HG03159 (cell line): ENCODE results near the gene CRYBA4.

Source experiments
- ATAC-seq: cut with Tn5 transposase; IDR thresholded peaks from one replicate; pipeline ENCODE4 v1.9.1; 2021; ENCODE audit warnings: mild to moderate bottlenecking, moderate library complexity; ENCODE audit not compliant: unreplicated experiment

The CRYBA4 gene

DNA sequence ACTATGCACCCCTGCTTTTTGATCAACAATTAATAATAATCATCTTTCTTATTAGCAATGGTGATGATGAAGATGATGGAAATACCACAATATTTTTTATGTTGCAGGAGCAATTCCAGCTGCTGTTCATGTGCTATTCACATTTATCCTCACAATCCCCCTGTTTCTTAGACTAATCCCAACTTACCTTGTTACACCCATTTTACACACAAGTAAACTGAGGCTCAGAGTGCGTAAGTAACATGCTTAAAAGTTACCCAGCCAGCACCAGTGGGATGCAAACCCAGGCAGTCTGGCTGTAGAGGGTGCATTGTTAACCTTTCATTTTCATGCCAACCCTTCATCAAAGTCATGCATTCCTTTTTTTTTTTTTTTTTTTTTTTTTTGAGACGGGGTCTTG lies 1.6 kb upstream of the CRYBA4 start:
- no peak for ATAC-seq

DNA sequence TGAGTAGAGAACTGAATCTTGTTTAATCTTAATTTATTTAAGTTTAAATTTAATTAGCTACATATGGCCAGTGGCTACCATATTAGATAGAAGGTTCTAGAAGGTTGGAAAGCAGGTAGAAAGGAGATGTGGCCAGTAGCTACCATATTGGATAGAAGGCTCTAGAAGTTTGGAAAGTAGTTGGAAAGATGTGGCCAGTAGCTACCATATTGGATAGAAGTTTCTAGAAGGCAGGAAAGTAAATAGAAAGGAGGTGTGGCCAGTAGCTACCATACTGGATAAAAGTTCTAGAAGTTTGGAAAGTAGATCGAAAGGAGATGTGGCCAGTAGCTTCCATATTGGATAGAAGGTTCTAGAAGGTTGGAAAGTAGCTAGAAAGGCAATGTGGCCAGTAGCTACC lies 2.2 kb downstream of the CRYBA4 start:
- ATAC-seq: no peak

DNA sequence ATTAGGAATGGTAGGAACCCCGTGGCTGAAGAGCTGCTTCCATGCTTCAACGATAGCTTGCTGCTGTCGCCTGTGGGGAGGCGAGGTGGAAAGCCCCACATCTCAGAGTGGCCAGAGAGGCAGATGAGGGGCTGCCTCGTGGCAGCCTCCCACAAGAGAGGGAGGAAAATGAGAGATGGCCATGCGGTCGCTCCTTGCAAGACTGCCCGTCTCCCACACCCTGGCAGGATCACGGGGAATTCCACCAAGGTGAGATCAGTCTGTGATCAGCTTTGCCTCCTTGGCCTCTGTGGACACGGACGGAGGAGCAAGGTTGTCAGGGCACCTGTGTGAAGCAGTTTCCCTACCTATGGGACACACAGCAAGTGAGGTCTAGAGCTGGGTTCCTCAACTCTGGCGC lies 3.0 kb downstream of the CRYBA4 start:
- ATAC-seq: no peak

DNA sequence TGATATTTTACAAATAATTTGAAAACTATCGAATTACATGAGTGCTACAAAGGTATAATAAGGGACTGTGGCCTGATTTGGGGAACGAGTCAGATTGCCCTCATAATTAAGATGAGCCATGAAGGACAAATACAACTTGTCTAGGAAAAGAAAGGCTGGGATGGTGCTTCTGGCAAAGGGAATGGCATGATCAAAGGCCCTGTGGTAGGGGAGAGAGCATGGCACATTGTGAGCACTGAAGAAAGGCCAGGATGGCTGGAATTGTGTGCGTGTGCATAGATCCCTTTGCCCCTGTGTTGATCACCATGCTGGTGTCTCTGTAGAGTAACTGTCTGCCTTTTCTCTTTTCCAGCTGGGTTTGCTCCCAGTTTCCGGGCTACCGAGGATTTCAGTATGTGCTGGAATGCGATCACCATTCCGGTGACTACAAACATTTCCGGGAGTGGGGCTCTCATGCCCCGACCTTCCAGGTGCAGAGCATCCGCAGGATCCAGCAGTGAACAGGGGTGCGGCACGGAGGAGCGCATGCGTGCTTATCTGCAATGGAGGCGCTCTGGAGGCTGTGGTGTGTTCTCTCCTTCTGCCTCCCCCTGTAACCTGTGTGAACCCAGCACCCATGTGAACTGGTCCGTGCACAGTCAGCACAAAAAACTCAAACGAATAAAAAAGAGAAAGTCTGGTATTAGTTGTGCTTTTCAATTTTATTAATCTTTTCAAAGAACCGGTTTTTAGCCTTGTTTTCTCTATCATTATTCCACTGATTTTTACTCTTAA lies 8.4 kb downstream of the CRYBA4 start:
- no peak for ATAC-seq

DNA sequence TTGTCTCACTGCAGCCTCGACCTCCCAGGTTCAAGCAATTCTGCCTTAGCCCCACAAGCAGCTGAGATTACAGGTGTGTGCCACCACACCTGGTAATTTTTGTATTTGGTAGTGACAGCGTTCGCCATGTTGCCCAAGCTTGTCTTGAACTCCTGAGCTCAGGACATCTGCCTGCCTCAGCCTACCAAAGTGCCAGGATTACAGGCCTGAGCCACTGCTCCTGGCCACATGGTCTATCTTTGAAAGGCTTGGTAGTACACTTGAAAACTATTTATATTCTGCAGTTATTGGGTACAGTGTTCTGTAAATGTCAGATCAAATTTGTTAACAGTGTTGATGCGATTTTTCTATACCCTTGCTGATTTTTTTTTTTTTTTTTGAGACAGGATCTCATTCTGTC lies 9.5 kb downstream of the CRYBA4 start:
- no peak for ATAC-seq

DNA sequence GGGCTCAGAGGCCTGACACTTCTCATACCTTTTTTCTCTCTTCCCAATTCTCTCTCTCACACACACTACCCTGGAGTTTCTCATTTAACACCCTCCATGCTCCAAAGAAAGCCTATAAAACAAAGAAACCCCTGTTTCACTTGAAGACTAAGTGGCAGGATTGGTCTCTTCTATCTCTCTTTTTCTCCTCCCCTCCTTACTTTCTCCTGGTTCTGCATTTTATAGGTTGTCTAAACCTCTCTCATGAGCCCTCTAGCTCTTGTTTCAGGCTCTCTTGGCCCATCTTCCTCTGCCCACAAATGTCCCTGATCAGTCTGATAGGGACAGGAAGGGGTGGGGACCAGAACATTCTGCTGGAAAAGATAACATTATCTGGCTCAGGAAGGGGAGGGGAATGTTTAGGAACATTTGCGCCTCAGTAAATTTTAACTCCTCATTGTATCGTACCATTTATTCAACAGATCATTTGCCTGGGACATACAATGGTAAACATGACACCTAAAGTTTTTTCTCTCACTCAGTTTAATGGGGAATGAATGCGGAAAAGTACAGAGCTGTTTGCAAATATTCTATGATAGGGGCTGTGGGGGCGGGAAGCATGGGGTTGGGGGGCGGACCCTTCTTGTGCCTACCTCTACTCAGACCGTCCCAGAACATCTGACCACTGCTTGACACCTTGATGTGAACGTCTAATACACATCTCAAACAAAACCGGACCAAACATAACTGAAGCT lies 10.8 kb downstream of the CRYBA4 start:
- no peak for ATAC-seq

DNA sequence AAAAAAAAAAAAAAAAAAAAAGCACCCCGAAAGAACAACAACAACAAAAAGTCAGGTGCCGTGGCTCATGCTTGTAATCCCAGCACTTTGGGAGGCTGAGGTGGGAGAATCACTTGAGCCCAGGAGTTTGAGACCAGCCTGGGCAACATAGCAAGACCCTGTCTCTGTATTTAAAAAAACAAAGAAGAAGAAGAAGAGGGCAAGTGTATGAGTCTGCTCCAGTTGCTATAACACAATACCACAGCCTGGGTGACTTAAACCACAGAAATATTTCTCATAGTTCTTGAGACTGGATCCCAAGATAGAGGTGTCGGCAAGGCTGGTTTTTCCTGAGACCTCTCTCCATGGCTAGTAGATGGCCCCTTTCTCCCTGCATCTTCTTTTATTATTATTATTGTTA lies 12.4 kb downstream of the CRYBA4 start:
- no peak for ATAC-seq

DNA sequence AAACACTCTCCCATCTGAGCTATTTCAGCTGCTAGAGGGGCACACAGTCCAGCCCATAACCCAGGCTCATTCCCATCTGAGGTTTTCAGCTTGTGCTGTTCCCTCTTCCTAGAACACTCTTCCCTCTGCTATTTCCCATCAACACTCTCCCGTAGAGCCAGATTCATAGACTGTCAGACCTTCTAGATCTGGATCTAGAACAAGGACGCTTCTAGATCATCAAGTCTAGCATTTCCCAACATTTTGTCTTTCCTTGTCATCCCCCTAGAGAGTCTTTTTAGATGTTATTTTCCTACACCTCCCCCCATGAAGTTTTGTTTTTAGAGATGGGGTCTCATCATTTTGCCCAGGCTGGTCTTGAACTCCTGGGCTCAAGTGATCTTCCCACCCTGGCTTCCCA lies 13.4 kb downstream of the CRYBA4 start:
- ATAC-seq: no peak

DNA sequence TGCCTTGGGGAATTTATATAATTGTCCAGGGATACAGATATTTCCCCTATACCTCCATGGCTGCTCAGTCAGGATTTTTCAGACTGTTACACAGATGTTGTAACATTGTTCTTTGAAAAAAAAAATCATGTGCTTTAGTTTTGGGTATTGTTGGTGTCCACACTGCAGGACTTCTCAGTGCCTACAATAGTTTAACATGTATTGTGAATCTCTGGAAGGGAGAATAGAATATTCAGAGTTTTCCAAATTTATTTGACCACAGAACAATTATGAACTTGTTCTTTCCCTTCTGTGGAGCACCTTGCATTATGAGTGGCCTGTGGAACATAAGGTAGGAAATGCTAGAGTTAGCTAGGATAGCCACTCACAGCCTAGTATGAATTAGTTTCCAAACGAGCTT lies 14.5 kb downstream of the CRYBA4 start:
- no peak for ATAC-seq

DNA sequence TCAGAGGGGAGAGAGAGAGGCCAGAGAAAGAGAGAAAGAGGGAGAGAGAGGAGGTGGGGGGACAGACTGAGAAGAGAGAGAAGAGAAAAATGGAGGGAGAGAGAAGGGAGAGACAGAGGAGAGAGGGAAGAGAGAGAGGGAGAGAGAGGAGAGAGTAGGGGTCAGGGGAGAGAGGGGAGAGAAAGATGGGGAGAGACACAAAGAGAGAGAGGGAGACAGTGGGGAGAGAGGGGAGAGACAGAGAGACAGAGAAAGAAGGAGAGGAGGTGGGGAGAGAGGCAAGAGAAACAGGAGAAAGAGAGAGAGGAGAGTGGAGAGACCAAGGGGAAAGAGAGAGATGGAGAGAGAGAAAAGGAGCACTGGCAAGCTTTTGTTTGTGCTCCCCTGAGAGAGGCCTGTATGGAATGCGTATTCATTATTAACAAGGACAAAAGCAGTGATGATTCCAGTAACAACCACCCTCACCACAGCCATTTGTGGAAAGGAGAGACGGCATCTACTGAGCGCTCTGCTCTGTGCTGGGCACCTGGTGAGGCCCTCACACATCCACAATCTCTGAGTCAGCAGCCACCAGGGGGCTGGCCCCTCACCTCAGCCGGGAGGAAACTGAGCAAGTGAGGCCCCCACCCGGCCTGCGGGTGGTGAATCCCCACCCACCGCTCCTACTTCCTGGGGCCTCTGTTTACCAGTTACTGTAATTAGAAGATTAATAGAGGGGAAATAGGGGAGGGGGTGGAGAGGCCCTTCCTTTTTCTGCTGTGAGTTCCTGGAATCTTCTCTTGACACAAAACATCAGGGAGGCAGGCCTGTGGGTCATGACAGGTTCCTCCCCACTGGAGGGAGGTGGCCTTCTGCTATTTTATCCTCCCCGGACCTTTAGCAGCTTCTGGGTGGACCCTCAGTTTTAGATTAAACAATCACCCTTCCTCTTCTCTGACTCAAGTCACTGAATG lies 21.0 kb downstream of the CRYBA4 start:
- no peak for ATAC-seq

DNA sequence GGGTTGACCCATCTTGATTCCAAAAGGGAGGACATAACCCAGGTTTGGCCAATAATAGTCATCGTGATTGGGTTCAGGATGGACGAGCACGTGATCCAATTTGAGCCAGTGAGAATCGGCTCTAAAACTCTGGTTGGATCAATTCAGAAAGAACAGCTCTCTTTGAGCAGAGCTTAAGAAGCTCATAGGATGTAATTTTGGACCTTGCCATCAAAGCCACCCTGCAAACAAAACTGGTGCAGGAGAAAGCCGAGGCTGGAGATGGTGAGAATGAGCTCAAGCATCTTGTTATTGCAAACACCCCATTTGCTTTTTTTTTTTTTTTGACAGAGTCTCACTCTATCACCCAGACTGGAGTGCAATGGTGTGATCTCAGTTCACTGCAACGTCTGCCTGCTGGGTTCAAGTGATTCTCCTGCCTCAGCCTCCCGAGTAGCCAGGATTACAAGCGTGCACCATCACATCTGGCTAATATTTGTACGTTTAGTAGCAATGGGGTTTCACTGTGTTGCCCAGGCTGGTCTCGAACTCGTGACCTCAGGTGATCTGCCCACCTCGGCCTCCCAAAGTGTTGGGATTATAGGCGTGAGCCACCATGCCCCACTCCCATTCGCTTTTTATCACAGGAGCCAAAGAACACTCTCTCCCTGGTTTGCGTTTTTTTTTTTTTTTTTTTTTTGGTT lies 21.8 kb downstream of the CRYBA4 start:
- ATAC-seq: no peak

DNA sequence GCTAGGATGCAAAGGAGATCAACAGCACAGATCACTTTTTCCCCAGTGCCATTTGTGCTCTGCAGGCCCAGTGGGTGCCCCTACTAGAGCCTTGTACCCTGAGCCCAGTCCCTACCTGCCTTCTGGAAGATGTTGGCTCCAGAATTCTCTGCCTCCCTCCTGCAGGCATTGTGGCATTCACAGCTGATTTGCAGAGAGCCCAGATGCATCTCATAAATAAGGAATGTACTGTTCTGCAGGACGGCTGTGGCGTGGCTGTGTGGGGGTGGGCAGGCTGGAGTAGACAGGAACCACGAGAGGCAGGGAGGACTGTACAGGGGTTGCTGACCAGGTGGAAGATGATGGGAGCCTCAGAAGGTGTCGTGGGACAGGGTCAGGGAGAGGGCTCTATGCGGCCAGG lies 24.4 kb downstream of the CRYBA4 start:
- ATAC-seq: no peak

DNA sequence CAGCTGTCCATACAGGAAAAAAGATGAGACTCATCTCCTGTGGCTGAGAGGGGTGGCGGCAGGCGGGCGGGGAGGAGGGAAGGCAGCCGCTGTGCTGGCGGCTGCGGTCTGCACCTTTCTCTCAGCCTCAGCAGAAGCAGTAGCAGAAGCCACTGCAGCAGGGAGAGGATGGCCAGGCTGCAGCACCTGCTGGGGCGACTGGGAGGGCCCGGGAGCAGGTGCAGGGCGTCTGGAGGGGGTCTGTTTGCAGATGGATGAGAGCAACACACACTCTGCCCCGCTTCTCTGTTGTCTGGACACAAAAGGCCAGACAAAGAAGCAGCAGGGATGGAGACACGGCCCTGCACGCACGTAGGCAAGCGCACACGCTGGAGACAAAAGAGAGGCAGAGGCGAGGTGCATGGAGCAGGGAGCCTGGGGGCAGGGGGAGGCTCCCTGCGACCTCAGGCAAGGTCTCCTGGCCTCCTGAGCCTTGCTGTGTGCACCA lies 26.3 kb downstream of the CRYBA4 start:
- no peak for ATAC-seq

DNA sequence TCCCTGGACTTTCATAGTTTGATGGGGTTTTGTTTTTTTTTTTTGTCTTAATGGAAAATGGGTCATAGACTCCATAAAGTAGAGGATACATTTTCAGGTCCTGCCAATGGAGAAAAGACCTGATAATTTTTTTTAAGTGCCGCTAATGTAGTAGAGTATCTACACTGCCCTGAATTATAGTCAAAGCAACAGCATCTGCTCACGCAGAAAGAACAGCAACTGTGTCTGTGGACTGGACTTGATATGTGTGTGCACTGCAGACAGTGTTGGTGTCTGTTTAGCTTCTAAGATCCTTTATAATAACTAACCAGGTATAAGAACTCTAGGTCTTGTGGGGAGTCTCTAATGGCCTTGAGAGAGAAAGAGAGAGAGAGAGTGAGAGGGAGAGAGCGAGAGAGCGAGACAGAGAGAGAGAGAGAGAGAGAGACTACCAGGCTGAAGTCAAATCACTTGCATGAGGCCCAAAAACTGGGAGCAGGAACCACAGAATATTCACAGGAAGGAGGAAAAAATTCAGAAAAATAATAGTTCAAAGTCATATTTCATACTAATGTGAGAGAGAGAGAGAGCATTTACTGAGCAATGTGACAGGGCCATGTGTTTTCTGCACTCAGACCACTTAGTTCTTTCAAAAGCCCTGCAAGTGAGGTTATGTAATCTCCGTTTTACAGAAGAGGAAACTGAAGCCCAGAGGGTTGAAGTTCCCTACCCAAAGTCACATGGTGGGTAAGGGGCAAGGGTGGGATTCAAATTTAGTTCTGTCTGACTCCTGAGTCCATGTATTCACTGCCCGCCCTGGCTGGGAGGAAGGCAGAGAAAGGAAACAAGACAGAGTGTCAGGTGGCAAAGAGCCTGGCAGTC lies 27.0 kb downstream of the CRYBA4 start:
- ATAC-seq: no peak

DNA sequence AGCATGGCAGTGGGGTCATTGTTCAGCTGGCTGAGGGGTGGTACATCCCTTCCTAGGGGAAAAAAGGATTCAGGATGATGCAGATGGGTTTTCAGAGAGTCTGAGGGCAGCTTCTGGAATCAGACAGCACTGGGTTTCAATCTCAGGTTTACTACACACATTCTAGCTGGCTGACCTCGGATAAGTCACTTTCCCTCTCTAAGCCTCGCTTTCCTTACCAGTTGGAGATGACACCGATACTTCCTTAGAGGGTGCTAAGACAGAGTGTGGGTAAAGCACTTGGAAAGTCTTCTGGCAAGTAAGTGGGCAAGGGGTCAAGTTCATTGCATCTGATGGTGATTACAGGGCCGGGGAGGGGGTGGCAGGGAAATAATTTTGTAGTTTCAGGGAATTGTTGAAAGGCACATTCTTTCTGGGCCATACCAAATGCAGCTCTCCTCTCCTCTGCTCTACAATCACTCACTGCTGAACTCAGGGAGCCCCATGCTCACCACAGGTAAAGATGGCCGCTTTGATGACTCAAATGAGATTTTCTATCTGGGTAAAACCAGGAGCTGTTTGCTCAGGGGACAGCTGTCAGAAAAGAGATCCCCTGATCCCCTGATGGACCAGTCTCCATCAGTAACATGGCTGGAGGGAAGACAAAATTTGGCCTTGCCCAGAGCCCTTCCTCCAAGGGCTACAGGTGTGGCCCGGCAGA lies 29.1 kb downstream of the CRYBA4 start:
- no peak for ATAC-seq

DNA sequence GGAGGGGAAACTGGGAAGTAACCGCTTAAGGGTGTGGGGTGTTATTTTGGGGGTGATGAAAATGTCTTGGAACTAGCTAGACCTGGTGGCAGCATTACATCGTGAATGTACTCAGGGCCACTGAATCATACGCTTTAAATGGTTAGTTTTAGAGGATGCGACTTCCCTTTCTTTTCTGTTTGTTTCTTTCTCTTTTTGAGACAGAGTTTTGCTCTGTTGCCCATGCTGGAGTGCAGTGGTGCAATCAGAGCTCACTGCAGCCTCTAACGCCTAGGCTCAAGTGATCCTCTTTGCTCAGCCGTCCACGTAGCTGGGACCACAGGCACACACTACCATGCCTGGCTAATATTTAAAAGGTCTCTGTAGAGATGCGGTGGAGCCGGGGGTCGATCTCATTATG lies 30.1 kb downstream of the CRYBA4 start:
- no peak for ATAC-seq

DNA sequence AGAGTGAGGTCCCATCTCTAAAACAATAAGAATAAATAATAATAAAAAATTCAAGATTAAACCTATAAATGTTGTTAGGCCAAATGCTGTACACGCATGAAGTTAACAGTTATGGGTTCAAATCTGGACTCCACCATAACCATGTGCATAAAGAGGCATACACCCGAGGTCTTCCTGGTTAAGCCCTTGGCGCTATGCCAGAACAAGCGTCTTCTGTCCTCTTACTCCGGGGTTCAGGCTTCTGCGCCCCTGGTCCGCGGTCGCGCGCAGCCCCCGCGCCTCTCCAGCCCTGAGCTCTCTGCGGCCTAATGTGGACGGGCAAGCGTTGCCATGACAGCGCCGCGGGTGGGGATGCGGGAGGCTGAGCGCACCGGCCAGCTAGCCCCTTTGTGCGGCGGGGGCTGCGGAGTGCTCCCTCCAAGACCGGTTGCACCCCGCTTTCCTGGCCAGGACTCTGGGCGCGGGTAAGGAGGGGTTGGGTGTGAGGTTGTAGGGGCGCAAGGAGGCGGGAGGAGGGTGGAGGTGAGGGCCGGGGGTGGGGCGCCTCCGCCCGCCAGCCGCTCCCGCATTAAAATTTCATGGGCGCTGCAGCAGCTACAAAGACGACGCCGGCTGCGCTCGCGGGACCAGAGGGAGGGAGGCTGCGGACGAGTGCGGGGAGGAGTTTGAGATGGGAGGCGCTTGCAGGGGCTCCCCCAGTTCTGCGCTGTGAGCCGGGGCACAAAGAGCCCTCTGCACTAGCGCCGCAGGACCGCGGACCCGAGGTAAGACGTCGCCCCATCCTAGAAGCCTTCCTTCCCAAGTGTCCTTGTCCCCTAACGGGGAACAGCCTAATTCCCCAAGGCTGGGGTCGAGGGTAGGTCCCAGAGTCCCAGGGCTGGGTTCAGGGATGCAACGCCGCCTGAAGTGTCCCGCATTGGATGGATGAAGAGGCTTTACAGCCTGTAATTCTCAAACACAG lies 35.4 kb downstream of the CRYBA4 start, which contains the start of gene MIAT:
Gene MIAT (plus strand): TSS at position 698 of the 961 bp plus-strand sequence.
- no peak for ATAC-seq

DNA sequence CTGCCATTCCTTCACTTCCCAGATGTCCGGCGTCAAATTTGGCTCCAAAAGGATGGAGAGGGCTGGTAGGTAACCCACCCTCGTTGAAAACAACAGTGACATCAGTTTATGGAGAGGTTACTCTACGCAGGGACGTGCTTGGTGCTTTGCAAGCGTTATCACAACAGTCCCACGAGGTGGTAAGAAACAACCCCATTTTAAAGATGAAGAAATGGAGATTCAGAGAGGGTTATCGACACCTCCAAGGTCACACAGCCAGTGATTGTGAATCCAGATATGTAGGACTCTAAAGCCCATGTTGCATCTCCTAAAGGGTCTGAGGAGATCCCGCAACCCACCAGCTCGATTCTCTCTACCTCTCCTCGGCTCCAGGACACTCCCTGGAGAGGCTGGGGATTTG lies 36.4 kb downstream of the CRYBA4 start:
- no peak for ATAC-seq
